GM12865 (cell line): ENCODE measurements around the gene APOBEC3A.
A peak's percentile ranks its signal among the peaks of the same experiment; 100 is the strongest.

Source experiments
- DNase-seq: peaks from one replicate; pipeline ENCODE4 v3.0.0; 2010; ENCODE audit warnings: low read depth
- H3K4me3 ChIP-seq: 2 replicates; pipeline ENCODE4 v1.5.1; 2011; ENCODE audit warnings: mild to moderate bottlenecking, low read depth, low read length, control low read depth
- TF ChIP-seq, protein P1 (sequence below): IDR thresholded peaks from 2 replicates; pipeline ENCODE4 v1.5.1; 2011; ENCODE audit warnings: low read length, control low read depth, low read depth, inconsistent platforms; ENCODE audit not compliant: insufficient read depth; ENCODE audit errors: missing control alignments

APOBEC3A gene

DNA sequence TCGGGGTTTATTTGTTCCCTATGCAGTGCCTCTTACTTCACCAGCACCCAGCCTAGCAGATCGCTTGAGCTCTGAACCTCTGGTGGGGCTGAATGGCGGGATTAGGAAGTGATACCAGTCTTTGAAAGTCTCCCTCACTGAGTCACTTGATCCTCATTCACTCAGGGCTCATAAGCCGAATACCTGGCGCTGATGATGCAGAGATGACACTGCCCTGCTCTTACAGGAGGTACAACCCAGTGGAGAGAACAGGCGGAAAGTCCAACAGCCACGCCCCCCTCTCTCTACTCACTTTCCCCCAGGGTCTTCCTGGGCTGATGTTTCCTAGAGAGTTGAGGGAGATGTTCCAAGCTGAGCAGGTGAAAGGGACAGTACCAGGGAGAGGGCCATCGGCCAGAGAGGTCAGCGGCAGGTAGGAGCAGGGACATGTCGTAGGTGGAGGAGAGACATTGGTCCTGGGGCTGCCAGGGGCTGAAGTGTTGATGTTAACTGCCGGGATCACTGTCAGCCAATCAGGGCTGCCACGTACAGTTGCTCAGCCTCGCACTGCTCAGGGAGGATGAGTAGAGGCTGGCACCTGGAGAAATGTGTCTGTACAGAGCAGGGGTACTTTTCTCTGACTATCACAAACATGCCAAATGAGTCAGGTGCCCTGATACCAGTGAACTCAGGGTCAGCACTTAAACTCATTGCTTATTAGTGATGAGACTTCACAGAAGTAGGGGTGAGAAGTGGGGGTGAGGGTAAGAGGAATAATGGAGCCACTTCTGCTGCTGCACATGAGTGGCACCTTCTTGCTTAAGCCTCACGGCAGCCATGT lies 9.9 kb upstream of the APOBEC3A start:
- peak; percentile 46 for DNase-seq
- H3K4me3 ChIP-seq, result no peak overlapping the region
- TF ChIP-seq, protein P1, sequence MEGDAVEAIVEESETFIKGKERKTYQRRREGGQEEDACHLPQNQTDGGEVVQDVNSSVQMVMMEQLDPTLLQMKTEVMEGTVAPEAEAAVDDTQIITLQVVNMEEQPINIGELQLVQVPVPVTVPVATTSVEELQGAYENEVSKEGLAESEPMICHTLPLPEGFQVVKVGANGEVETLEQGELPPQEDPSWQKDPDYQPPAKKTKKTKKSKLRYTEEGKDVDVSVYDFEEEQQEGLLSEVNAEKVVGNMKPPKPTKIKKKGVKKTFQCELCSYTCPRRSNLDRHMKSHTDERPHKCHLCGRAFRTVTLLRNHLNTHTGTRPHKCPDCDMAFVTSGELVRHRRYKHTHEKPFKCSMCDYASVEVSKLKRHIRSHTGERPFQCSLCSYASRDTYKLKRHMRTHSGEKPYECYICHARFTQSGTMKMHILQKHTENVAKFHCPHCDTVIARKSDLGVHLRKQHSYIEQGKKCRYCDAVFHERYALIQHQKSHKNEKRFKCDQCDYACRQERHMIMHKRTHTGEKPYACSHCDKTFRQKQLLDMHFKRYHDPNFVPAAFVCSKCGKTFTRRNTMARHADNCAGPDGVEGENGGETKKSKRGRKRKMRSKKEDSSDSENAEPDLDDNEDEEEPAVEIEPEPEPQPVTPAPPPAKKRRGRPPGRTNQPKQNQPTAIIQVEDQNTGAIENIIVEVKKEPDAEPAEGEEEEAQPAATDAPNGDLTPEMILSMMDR, result no peak

DNA sequence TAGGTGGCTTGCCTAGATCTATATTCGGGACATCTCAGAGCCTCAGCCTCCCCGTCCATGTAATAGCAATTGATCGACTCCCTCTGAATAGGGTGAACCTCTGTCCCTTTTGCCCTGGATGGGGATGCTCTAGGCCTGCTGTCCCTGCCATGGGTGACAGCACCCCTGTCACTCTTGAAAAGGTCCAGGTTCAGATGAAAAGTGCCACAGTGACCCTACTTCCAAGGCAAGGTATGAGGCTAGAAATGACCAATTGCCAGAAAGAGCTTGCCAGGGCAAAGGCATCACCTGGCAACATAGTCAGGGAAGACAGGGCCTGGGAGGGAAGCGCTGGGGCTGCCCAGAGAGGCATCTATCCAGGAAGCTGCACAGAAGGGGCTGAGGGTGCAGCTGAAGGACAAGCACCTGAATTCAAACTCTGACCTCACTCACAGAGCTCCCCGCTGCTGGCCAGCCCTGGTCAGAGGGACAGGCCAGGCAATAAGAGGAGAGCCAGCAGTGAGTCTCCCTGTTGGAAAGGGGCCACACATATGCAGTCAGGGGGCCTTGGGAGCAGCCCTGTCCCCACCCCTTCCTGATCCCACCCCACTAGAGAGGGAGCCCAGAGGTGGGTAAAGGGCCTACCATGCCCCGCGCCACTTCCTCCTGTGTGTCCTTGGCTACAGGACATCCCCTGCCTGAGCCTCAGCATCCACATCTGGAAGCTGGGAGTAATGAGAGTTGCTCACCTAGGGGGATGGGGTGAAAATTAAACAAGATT lies 9.0 kb upstream of the APOBEC3A start:
- TF ChIP-seq, protein P1, result no peak
- no peak overlapping the region for H3K4me3 ChIP-seq
- no peak for DNase-seq

- TF ChIP-seq, protein P1, result no peak
- no peak for DNase-seq
- H3K4me3 ChIP-seq, result no peak overlapping the region
Observed at GRCh38 chr22:38949889-38950405, 7.5 kb upstream of the APOBEC3A start.

DNA sequence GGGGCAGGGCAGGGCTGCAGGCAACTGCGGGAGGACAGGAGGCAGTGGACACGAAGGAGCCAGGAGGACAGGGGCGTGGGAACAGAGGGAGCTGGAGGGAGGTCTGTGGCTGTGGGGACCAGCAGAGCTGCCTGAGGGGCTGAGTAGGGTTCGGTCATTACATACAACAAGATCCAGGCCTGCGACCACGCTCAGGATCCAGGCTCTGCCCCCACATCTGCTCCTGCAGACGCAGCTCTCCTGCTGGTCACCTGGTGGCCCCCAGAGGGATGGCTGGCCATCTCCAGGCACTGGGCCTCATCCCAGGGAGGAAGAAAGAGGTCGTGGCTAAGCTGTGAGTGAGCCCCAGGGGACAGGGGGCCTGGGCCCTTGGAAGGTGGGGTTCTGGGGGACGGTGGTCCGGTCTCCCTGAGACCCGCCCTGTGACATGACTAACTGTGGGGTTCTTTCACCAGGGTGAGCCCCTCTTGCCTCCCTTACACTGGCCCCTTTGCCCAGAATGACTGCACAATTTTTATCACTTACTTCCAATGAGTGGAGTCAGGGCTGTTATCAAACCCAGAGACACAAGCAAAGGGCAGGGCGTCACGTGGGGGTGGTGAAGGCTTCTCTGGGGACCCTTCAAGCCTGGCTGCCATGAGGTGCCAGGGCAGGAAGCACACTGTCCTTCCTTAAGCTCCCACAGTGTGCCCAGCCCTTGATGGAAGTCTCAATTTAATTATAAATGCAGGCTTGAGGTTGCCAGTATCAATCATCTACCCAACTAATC lies 6.7 kb upstream of the APOBEC3A start:
- no peak overlapping the region for H3K4me3 ChIP-seq
- DNase-seq, result no peak
- TF ChIP-seq, protein P1, result no peak

- no peak overlapping the region for H3K4me3 ChIP-seq
- TF ChIP-seq, protein P1, result no peak
- no peak for DNase-seq
Observed at GRCh38 chr22:38951734-38952133, 5.7 kb upstream of the APOBEC3A start.

DNA sequence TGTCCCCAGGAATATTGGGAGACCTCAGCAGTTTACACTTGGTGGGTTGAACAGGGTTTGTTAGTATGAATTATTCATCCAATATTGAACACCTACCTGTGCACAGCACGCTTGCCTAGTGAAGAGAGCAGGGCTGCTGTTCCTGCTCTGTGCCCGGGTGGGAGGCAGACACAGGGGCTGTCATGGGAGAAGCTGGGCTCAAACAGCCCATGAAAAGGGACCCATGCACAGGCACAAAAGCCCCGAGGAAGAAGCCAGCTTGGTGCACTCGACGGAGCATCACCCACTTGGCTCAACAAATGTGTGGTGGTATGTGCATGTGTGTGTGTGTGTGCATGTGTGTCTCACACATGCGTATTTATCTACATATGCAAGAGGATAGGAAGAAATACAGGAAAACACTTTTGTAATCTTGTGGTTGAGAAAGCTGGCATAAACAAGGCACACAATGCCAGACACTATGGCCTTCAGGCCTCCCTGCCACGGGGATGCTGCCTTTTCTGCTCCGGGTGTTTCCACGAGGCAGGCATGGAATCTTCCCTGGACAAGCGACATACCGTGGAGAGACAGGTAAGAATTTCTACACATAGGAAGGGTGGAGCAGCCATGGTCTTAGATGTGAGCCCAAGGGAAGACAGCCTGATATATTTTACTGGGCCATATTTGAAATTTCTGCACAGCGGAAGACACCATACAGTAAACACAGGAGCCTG lies 5.0 kb upstream of the APOBEC3A start:
- no peak for DNase-seq
- TF ChIP-seq, protein P1, result no peak
- H3K4me3 ChIP-seq, result no peak overlapping the region
